ENCODE measurements around the gene TEDC1. TPM values are rescaled to one million over a fixed set of nuclear protein-coding genes. Genes with fewer than 3 reads are reported as not detected.

The TEDC1 gene
- total RNA-seq, 1 donor from 2014 or later = 18.1 TPM

DNA sequence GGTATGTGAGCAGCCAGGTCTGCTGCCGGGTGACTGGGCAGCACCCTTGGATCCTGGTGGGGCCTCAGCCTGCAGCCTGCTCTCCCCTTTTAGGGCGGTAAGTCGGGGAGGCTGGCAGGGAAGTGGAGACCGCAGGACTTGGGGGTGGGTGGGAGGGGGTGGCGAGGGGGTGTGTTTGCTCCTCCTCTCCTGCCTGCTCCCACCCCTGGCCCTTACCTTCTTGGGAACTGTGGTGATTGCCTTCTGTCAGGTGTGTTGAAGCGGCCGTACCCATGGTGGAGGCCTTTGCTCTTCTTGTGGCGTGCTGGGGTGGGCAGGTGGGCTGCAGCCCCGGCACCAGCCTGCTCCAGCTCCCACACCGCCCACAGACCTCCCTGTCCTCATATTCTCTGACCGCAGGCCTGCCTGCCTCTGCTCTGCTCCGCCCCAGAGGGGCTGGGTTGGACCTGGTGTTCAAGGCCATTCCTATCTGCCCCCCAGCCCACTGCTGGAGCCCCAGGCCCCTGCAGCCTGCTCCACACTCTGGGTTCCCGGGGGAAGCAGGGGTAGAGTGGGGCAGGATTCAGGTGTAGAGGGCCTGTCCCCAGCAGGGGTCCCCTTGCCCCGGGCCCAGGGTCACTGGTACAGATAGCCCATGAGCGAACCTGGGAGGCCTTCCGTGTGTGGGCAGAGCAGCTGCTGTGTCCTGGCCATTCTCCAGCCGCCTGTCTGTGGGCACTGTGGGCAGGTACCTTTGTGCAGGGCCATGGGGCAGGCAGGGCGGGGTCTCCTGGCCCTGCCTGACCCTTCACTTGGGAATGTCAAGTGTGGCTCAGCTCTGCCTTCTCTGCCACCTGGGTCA, 5.2 kb downstream of the TEDC1 start:
- H3K4me3 Mint-ChIP-seq = no peak overlapping the region
- ChIA-PET CTCF (no interaction called here), POLR2A (no interaction called here)
- H3K27ac Mint-ChIP-seq = no peak overlapping the region
- H3K9me3 Mint-ChIP-seq = no peaks in the 10 kb centered on the region
- TF ChIP-seq, protein P1, sequence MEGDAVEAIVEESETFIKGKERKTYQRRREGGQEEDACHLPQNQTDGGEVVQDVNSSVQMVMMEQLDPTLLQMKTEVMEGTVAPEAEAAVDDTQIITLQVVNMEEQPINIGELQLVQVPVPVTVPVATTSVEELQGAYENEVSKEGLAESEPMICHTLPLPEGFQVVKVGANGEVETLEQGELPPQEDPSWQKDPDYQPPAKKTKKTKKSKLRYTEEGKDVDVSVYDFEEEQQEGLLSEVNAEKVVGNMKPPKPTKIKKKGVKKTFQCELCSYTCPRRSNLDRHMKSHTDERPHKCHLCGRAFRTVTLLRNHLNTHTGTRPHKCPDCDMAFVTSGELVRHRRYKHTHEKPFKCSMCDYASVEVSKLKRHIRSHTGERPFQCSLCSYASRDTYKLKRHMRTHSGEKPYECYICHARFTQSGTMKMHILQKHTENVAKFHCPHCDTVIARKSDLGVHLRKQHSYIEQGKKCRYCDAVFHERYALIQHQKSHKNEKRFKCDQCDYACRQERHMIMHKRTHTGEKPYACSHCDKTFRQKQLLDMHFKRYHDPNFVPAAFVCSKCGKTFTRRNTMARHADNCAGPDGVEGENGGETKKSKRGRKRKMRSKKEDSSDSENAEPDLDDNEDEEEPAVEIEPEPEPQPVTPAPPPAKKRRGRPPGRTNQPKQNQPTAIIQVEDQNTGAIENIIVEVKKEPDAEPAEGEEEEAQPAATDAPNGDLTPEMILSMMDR (IDR thresholded peaks at IDR 0.05) = no peak
- DNase-seq (no peak), ATAC-seq (ENCODE audit: low read depth) (no peak)
- peaks cover 5% of the 10 kb centered on the region for H3K4me1 Mint-ChIP-seq
- peaks cover 2% of the 10 kb centered on the region for H3K36me3 Mint-ChIP-seq (ENCODE audit: low read depth)
- H3K27me3 Mint-ChIP-seq = no peaks in the 10 kb centered on the region
- intact Hi-C loops (cut with micrococcal nuclease) = no loop called here

DNA sequence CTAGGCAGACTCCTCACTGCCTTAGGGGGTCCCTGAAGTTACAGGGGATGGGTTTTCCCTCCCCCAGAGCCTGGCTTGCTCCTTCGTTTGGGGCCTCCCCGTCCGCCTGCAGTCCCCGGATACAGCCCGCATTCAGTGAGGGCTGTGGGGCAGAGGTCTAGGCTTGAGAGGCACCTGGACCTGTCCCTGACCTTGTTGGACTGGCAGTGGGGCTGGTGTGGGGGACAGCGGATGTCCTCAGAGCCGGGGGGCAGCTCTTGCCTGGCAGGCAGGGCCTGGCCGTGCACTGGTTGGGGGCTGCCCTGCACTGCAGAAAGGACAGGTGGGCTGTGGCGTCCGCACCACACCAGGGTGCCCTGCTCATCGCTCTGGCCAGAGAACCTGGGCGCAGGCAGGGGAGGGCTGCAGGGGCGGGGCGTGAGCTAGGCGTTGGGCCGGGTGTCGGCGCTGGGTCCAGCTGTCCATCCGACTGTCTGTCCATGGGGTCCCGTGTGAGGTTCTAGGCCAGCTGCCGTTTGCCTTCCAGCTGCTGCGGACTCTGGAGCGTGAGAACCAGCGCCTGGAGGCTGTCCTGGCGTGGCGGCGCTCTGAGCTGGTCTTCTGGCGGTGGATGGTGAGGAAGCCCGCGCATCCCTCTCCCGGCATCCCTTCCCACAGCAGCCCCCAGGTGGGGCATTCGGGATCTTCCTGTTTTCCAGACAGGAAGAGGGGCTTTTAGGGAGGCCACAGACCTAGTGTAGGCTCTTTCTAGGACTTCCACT, 6.0 kb downstream of the TEDC1 start:
- H3K4me3 Mint-ChIP-seq = no peak overlapping the region
- no peak overlapping the region for H3K27ac Mint-ChIP-seq
- ChIA-PET POLR2A (no interaction called here), CTCF (no interaction called here)
- H3K4me1 Mint-ChIP-seq = no peaks in the 10 kb centered on the region
- DNase-seq (no peak), ATAC-seq (ENCODE audit: low read depth) (no peak)
- intact Hi-C loops (cut with micrococcal nuclease) = no loop called here
- no peaks in the 10 kb centered on the region for H3K36me3 Mint-ChIP-seq (ENCODE audit: low read depth)
- no peaks in the 10 kb centered on the region for H3K9me3 Mint-ChIP-seq
- no peaks in the 10 kb centered on the region for H3K27me3 Mint-ChIP-seq
- TF ChIP-seq, protein P1 (IDR thresholded peaks at IDR 0.05) = no peak

DNA sequence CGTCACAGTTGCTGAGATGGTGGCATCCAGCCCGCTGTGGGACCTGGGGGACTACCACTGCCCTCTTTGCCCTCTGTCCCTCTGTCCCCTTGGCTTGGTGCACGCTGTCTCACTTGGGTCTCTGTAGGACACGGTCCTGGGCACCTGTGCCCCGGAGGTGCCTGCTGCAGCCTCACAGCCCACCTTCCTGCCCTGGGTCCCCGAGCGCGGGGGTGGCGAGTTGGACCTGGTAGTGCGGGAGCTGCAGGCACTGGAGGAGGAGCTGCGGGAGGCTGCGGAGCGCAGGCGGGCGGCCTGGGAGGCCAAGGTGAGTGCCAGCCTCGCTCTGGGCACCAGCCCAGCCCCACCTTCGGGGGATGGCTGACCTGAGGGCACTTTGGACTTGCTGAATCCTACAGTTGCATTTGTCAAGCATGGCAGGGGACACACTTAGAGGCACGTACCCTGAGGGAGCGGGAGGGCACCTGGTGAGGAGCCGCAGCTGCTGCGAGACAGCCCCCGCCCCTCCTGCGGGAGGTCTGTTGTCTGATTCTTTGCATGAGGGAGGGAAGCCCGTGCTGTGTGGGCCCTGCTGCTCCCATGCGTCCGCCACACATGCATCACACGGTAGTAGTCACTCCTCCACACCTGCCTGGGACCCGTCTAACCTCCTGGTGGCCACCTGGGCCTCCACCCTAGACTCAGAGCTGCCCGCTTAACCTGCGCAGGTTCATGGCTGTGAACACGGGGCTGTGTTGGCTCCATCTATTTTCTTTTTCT, 6.8 kb downstream of the TEDC1 start:
- H3K27me3 Mint-ChIP-seq = no peaks in the 10 kb centered on the region
- H3K36me3 Mint-ChIP-seq (ENCODE audit: low read depth) = no peaks in the 10 kb centered on the region
- H3K27ac Mint-ChIP-seq = no peak overlapping the region
- DNase-seq (no peak), ATAC-seq (ENCODE audit: low read depth) (no peak)
- H3K4me3 Mint-ChIP-seq = no peak overlapping the region
- H3K9me3 Mint-ChIP-seq = no peaks in the 10 kb centered on the region
- ChIA-PET POLR2A (no interaction called here), CTCF (no interaction called here)
- no peaks in the 10 kb centered on the region for H3K4me1 Mint-ChIP-seq
- TF ChIP-seq, protein P1 (IDR thresholded peaks at IDR 0.05) = no peak
- intact Hi-C loops (cut with micrococcal nuclease) = no loop called here

DNA sequence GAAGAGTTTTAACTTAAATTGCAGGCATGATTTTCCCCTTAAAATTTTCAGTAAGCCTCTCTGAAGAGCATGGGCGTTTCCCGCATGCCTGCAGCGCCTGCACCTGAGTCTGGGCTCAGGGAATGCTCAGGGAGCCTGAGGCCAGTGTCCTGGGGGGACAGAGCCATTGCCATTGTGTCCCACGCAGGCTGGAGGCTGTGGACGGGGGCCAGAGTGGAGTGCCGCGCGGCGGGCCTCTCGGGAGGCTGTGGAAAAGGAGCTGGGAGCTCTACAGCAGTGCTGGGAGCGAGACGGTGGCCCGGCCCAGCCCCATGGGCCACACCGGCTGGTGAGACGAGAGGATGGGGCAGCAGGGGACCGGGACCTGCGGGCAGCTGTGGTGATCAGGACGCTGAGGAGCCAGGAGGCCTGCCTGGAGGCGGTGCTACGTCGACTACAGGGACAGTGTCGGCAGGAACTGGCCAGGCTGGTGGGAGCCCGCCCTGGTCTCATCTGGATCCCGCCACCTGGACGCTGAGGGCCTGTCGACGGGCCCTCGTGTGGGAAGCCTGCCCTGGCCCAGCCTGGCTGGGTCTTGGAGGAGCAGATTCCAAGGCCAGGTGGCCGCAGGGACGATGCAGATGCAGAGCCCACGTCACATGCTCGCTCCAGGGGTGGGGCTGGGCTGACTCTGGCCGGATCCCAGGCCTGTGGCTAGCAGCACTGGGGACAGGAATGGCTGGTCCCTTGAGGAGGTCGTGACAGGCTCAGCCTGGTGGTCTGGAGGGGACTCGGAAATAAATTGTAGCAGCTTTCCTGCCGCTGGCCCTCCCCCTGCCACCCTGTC, 7.6 kb downstream of the TEDC1 start:
- ChIA-PET CTCF (no interaction called here), POLR2A (no interaction called here)
- intact Hi-C loops (cut with micrococcal nuclease) = no loop called here
- Mint-ChIP-seq H3K27ac (no peak overlapping the region), H3K36me3 (ENCODE audit: low read depth) (no peaks in the 10 kb centered on the region), H3K4me3 (no peak overlapping the region), H3K9me3 (no peaks in the 10 kb centered on the region), H3K4me1 (no peaks in the 10 kb centered on the region), H3K27me3 (peaks cover 3% of the 10 kb centered on the region)
- ATAC-seq (ENCODE audit: low read depth) (no peak), DNase-seq (no peak)
- TF ChIP-seq, protein P1 (IDR thresholded peaks at IDR 0.05) = no peak
